Mesenchymal stem cell (in vitro differentiated cells and primary cell): ENCODE data around the gene EFTUD2. TPM values are rescaled to one million over a fixed set of nuclear protein-coding genes. Genes with fewer than 3 reads are reported as not detected.

Experiments
- small RNA-seq: library from polyadenylated mRNA; stranded (forward); fragments of <200 nt; extraction: miRNeasy Mini kit (QIAGEN cat#:217004); gene quantifications from one replicate; pipeline ENCODE3, GENCODE V24; 2013; ENCODE audit warnings: low read depth

Gene EFTUD2

Small RNA genes lying within 50 kb of the gene (small RNA-seq; reads per million reads assigned to genes)
- gene CCDC103, result not detected
- 2.9 reads per million, percentile 12 among the genes with 10 or more reads in this experiment for gene MIR6783
- not detected for gene RN7SL405P
